Common myeloid progenitor, CD34-positive (primary cell): ENCODE data around the gene NISCH.

Experiments used
- CTCF ChIA-PET: fragments of 350-600 bp; sonication (Branson Sonifier 250); formaldehyde crosslinking; loops from one replicate; lab custom pipeline; 2021; ENCODE audit warnings: antibody characterized with exemption; lab: Charles Lee
- POLR2A ChIA-PET: fragments of 350-600 bp; sonication (Branson Sonifier 250); formaldehyde crosslinking; loops from one replicate; lab custom pipeline; 2021; ENCODE audit warnings: antibody characterized with exemption; lab: Charles Lee
- DNase-seq, 3 donors: peaks; one replicate each; pipeline versions ENCODE4 v3.0.0 to v3.0.0-alpha.2; 2013
- H3K27ac ChIP-seq, 2 experiments: 1 replicate in 1 of 2; 2 replicates in 1 of 2; pipeline ENCODE4 v1.7.0; 2013; ENCODE audit warnings: inconsistent platforms in 2 of 2, low read length in 2 of 2, mild to moderate bottlenecking in 2 of 2, low read depth in 1 of 2, moderate library complexity in 1 of 2; ENCODE audit not compliant: severe bottlenecking in 2 of 2, insufficient read depth in 1 of 2, poor library complexity in 1 of 2
- H3K27me3 ChIP-seq, 5 experiments: replicated peaks in 2 of 5; 1 replicate in 3 of 5; 2 replicates in 2 of 5; pipeline versions ENCODE4 v1.6.1 to v1.7.0; 2013; ENCODE audit warnings: low read length in 4 of 5, mild to moderate bottlenecking in 2 of 5, moderate library complexity in 2 of 5, inconsistent platforms in 1 of 5; ENCODE audit not compliant: insufficient read depth in 5 of 5, control insufficient read depth in 4 of 5
- H3K36me3 ChIP-seq, 4 experiments: 1 replicate in 2 of 4; 2 replicates in 2 of 4; pipeline versions ENCODE4 v1.6.1 to v1.7.0; 2013; ENCODE audit warnings: low read length in 3 of 4, control low read depth in 1 of 4, mild to moderate bottlenecking in 1 of 4; ENCODE audit not compliant: control insufficient read depth in 4 of 4, insufficient read depth in 4 of 4
- H3K4me1 ChIP-seq, 4 experiments: 1 replicate in 3 of 4; 2 replicates in 1 of 4; pipeline versions ENCODE4 v1.6.1 to v1.7.1; 2013; ENCODE audit warnings: low read length in 3 of 4, mild to moderate bottlenecking in 3 of 4, control low read depth in 1 of 4, inconsistent platforms in 1 of 4, moderate library complexity in 1 of 4; ENCODE audit not compliant: control insufficient read depth in 4 of 4, insufficient read depth in 4 of 4; ENCODE audit errors: control extremely low read depth in 1 of 4
- H3K4me3 ChIP-seq, 7 experiments: 1 replicate in 4 of 7; 2 replicates in 3 of 7; pipeline versions ENCODE4 v1.5.1 to v1.7.0; 2013; ENCODE audit warnings: mild to moderate bottlenecking in 7 of 7, low read length in 6 of 7, moderate library complexity in 6 of 7, inconsistent platforms in 2 of 7, low read depth in 2 of 7, control low read depth in 1 of 7; ENCODE audit not compliant: insufficient read depth in 4 of 7, control insufficient read depth in 1 of 7; ENCODE audit errors: extremely low read depth in 1 of 7
- H3K9me3 ChIP-seq, 5 experiments: 1 replicate in 4 of 5; 2 replicates in 1 of 5; pipeline versions ENCODE4 v1.6.1 to v1.7.1; 2013; ENCODE audit warnings: low read length in 4 of 5, mild to moderate bottlenecking in 2 of 5, inconsistent platforms in 1 of 5, low read depth in 1 of 5, moderate library complexity in 1 of 5; ENCODE audit not compliant: control insufficient read depth in 4 of 5, insufficient read depth in 2 of 5; ENCODE audit errors: control extremely low read depth in 1 of 5
- WGBS: methylation state at CpG from one replicate; pipeline ENCODE4 v1.1.5; 2013; ENCODE audit not compliant: insufficient coverage; 5-methylcytosine and 5-hydroxymethylcytosine counted together

The NISCH gene

DNA sequence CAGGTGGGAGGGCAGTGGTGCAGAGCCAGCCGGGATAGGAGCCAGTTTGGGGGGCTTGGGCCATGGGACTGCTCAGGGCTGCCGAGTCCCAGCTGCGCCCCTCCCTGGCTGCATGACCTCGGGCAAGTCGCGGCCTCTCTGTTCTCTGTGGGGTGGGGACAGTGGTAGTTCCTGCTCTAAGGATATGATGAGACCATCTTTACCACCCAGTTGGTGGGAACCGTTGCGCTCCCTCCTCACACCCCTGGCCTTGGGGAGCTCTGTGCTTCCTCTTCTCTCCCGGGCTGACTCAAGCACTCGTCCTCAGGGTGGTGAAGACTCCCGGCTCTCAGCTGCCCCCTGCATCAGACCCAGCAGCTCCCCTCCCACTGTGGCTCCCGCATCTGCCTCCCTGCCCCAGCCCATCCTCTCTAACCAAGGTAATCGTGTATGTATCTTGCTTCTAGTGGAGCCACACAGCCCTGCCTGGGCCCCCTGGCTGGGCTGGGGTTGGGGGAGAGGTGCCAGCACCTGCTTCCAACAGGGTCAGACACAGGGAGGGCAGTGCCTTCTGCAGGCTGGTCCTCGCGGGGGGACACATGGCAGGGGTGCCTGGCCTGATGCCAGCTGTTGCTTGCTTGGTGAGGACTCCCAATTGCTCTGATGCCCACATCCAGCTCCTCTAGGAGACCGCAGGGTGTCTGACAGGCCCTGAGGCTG lies 24.6 kb downstream of the NISCH start:
- POLR2A ChIA-PET: no interaction called here
- Histone ChIP-seq H3K9me3 (no peaks in the 10 kb centered on the region), H3K4me1 (peaks cover 0 to 8% (median 0%) of the 10 kb centered on the region in 4 experiments), H3K27me3 (no peaks in the 10 kb centered on the region), H3K36me3 (peaks cover 18 to 92% (median 61%) of the 10 kb centered on the region in 4 experiments), H3K4me3 (no peak overlapping the region), H3K27ac (no peak overlapping the region)
- CTCF ChIA-PET: interaction anchor here (0.7 to 1.2 kb wide), 3 partner anchors 8 to 15 kb away, joined by 3 to 4 read pairs (median 3); partner anchors contain the start of gene STAB1
- 96% methylated on average over 13 of the region's 16 CpGs for WGBS
- no peak for DNase-seq

GRCh38 chr3:52480768-52481715 lies 25.6 kb downstream of the NISCH start:
- H3K27me3 ChIP-seq: no peaks in the 10 kb centered on the region
- WGBS: 92% methylated on average over 17 of the region's 27 CpGs
- ChIA-PET CTCF (interaction anchor here (1.2 to 2.1 kb wide), 2 partner anchors 8 to 9 kb away, joined by 3 to 14 read pairs; no protein-coding TSS in a partner anchor), POLR2A (no interaction called here)
- no peaks in the 10 kb centered on the region for H3K9me3 ChIP-seq
- no peak for DNase-seq
- no peak overlapping the region for H3K4me3 ChIP-seq
- H3K27ac ChIP-seq: no peak overlapping the region
- H3K36me3 ChIP-seq: peaks cover 15 to 92% (median 62%) of the 10 kb centered on the region in 4 experiments
- peaks cover 0 to 10% (median 0%) of the 10 kb centered on the region in 4 experiments for H3K4me1 ChIP-seq

GRCh38 chr3:52481819-52482521 lies 26.6 kb downstream of the NISCH start:
- POLR2A ChIA-PET: no interaction called here

DNA sequence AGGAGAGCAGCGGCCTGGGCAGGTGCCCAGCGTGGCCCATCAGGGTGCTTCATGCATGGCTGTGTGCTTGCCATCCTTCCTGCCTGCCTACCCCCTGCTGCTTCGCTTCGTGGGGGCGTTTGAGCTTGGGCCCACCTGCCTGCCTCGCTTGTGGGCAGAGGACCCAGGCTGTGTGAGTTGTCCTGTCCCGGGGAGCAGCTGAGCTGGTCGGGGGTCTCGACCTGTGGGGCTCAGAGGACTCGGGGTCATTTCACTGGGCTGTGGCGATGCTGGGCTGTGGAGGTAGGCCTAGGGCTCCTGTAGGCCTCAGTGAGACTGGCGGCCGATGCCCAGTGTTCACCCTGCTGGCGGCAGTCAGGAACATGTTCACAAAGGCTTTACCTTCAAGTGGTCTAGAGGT lies 27.7 kb downstream of the NISCH start:
- no peaks in the 10 kb centered on the region for H3K27me3 ChIP-seq
- H3K4me1 ChIP-seq: peaks cover 0 to 6% (median 0%) of the 10 kb centered on the region in 4 experiments
- H3K27ac ChIP-seq: no peak overlapping the region
- ChIA-PET POLR2A (no interaction called here), CTCF (interaction anchor here (1.0 to 2.1 kb wide), 4 partner anchors 8 to 28 kb away, joined by 4 to 14 read pairs (median 6); no protein-coding TSS in a partner anchor)
- no peak for DNase-seq
- H3K36me3 ChIP-seq: peaks cover 14 to 94% (median 60%) of the 10 kb centered on the region in 4 experiments
- H3K9me3 ChIP-seq: no peaks in the 10 kb centered on the region
- WGBS: 91% methylated on average over 13 of the region's 14 CpGs
- no peak overlapping the region for H3K4me3 ChIP-seq

More at GRCh38 chr3:52481819-52482521, 26.6 kb downstream of the NISCH start:
- Histone ChIP-seq H3K4me3 (no peak overlapping the region), H3K9me3 (no peaks in the 10 kb centered on the region), H3K4me1 (peaks cover 0 to 10% (median 0%) of the 10 kb centered on the region in 4 experiments), H3K36me3 (peaks cover 15 to 94% (median 64%) of the 10 kb centered on the region in 4 experiments), H3K27ac (no peak overlapping the region), H3K27me3 (no peaks in the 10 kb centered on the region)
- peak in 1 of 3 donors; percentile 15 for DNase-seq
- CTCF ChIA-PET: interaction anchor here (0.6 to 2.1 kb wide), 5 partner anchors 9 to 29 kb away, joined by 3 to 14 read pairs (median 5); no protein-coding TSS in a partner anchor
- 98% methylated on average over 20 of the region's 23 CpGs for WGBS

- CTCF ChIA-PET: interaction anchor here (1.6 to 2.1 kb wide), 3 partner anchors 8 to 15 kb away, joined by 5 to 14 read pairs (median 7); no protein-coding TSS in a partner anchor
- H3K27ac ChIP-seq: no peak overlapping the region
Observed at GRCh38 chr3:52483577-52484381, 28.4 kb downstream of the NISCH start.

More at GRCh38 chr3:52483577-52484381, 28.4 kb downstream of the NISCH start:
- no peak for DNase-seq
- WGBS: over 99% methylated on average over 12 of the region's 13 CpGs
- Histone ChIP-seq H3K9me3 (no peaks in the 10 kb centered on the region), H3K36me3 (peaks cover 13 to 93% (median 58%) of the 10 kb centered on the region in 4 experiments), H3K4me3 (no peak overlapping the region), H3K4me1 (peaks cover 0 to 6% (median 0%) of the 10 kb centered on the region in 4 experiments), H3K27me3 (no peaks in the 10 kb centered on the region)
- POLR2A ChIA-PET: no interaction called here
